ENCODE data around the gene KCNK4.
A peak's percentile ranks its signal among the peaks of the same experiment; 100 is the strongest.
"Not testable (repeated sequence)": the region's sequence is repeated elsewhere in the genome, so short reads cannot be mapped to it uniquely, and the experiment has no call there.

Gene KCNK4

GRCh38 chr11:64292460-64293254 is 1.6 kb downstream of the KCNK4 start:
- DNase-seq = peak; percentile 24

GRCh38 chr11:64294774-64295173 is 3.7 kb downstream of the KCNK4 start:
- no peak for DNase-seq

GRCh38 chr11:64295760-64296159 is 4.7 kb downstream of the KCNK4 start:
- no peak for DNase-seq

- DNase-seq = no peak
Measured at GRCh38 chr11:64296236-64296635, 5.1 kb downstream of the KCNK4 start.

GRCh38 chr11:64296830-64297698 is 6.0 kb downstream of the KCNK4 start:
- DNase-seq = peak; percentile 26

GRCh38 chr11:64297699-64298358 is 6.7 kb downstream of the KCNK4 start:
- no peak for DNase-seq

- DNase-seq = peak; percentile 51
Measured at GRCh38 chr11:64298966-64299846, 8.1 kb downstream of the KCNK4 start.

- DNase-seq = no peak
Measured at GRCh38 chr11:64299847-64300648, 8.9 kb downstream of the KCNK4 start, which contains the start of gene CATSPERZ. CATSPERZ (plus strand) TSS chr11:64300358; CDS start chr11:64300411, 53 bp downstream.

GRCh38 chr11:64303109-64304031 is 12.3 kb downstream of the KCNK4 start:
- DNase-seq = peak; percentile 27

- no peak for DNase-seq
Measured at GRCh38 chr11:64304032-64304315, 12.9 kb downstream of the KCNK4 start.

- peak; percentile 96 for DNase-seq
Measured at GRCh38 chr11:64304316-64305072, 13.4 kb downstream of the KCNK4 start.

GRCh38 chr11:64305075-64305690 is 14.1 kb downstream of the KCNK4 start, which contains the start of gene ESRRA:
ESRRA (plus strand) TSS chr11:64305524; CDS start chr11:64307180, 1,656 bp downstream.
- DNase-seq = peak; percentile 100

GRCh38 chr11:64305691-64306562 is 14.8 kb downstream of the KCNK4 start:
- peak; percentile 64 for DNase-seq

- no peak for DNase-seq
Measured at GRCh38 chr11:64306563-64306875, 15.4 kb downstream of the KCNK4 start.

- no peak for DNase-seq
Measured at GRCh38 chr11:64306876-64307622, 15.9 kb downstream of the KCNK4 start.

- DNase-seq = not testable (repeated sequence)
Measured at GRCh38 chr11:64307795-64308194, 16.7 kb downstream of the KCNK4 start.

GRCh38 chr11:64312947-64313346 is 21.8 kb downstream of the KCNK4 start:
- DNase-seq = no peak
